ENCODE results near the gene GALC. TPM values are rescaled to one million over a fixed set of nuclear protein-coding genes. Genes with fewer than 3 reads are reported as not detected.

Gene GALC
- total RNA-seq, 4 donors from 2014 or later, result 30.6 to 41.2 (median 34.1) TPM

GRCh38 chr14:87892763-87893162 is 100.2 kb downstream of the GALC start:
- ATAC-seq (ENCODE audit: low FRiP score) (no peak), DNase-seq (ENCODE audit: low spot score) (no peak)

GRCh38 chr14:87888136-87888999 is 104.6 kb downstream of the GALC start:
- no peak for TF ChIP-seq CTCF (IDR thresholded peaks at IDR 0.05)
- no peak for DNase-seq (ENCODE audit: low spot score)
- ATAC-seq (ENCODE audit: low FRiP score), result no peak

More at GRCh38 chr14:87892763-87893162, 100.2 kb downstream of the GALC start:
- TF ChIP-seq CTCF (IDR thresholded peaks at IDR 0.05), result no peak

- ATAC-seq (ENCODE audit: low FRiP score) (no peak), DNase-seq (ENCODE audit: low spot score) (no peak)
- TF ChIP-seq CTCF (IDR thresholded peaks at IDR 0.05), result no peak
These were observed 109.2 kb downstream of the GALC start for GRCh38 chr14:87883750-87884149.

Small RNA genes lying within 50 kb of the gene (small RNA-seq; reads per million reads assigned to genes)
- not detected for gene RNU6-835P

Other genes starting within 250 kb of the GALC start
- gene GPR65, start 12.0 kb upstream of the GALC start, total RNA-seq, result 1 to 10 TPM; 1.4 to 6.0 (median 3.2) TPM